ENCODE data around the gene PODXL.

- TF ChIP-seq, protein P1, sequence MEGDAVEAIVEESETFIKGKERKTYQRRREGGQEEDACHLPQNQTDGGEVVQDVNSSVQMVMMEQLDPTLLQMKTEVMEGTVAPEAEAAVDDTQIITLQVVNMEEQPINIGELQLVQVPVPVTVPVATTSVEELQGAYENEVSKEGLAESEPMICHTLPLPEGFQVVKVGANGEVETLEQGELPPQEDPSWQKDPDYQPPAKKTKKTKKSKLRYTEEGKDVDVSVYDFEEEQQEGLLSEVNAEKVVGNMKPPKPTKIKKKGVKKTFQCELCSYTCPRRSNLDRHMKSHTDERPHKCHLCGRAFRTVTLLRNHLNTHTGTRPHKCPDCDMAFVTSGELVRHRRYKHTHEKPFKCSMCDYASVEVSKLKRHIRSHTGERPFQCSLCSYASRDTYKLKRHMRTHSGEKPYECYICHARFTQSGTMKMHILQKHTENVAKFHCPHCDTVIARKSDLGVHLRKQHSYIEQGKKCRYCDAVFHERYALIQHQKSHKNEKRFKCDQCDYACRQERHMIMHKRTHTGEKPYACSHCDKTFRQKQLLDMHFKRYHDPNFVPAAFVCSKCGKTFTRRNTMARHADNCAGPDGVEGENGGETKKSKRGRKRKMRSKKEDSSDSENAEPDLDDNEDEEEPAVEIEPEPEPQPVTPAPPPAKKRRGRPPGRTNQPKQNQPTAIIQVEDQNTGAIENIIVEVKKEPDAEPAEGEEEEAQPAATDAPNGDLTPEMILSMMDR (IDR thresholded peaks at IDR 0.05) = no peak
- TF ChIP-seq POLR2AphosphoS5 (IDR thresholded peaks at IDR 0.05) (peak; percentile 20 to 35), EP300 (IDR thresholded peaks at IDR 0.05) (no peak)
Observed at GRCh38 chr7:131511774-131512535, 44.5 kb downstream of the PODXL start.

All from esophagus muscularis mucosa (tissue), 4 donors.